ENCODE measurements around the gene LDLRAD2.

LDLRAD2 gene

GRCh38 chr1:21830792-21831453 lies 18.9 kb downstream of the LDLRAD2 start:
- Histone ChIP-seq H3K4me2 (no peak overlapping the region), H3K4me3 (no peak overlapping the region), H3K36me3 (peaks cover 93% of the 10 kb centered on the region), H3K9me3 (peaks cover 23% of the 10 kb centered on the region), H3K4me1 (no peaks in the 10 kb centered on the region), H3K9ac (no peak overlapping the region), H4K20me1 (no peaks in the 10 kb centered on the region), H3K27ac (no peak overlapping the region), H3K27me3 (no peaks in the 10 kb centered on the region)
- no peak for TF ChIP-seq Cebpa-rat (IDR thresholded peaks at IDR 0.05)

DNA sequence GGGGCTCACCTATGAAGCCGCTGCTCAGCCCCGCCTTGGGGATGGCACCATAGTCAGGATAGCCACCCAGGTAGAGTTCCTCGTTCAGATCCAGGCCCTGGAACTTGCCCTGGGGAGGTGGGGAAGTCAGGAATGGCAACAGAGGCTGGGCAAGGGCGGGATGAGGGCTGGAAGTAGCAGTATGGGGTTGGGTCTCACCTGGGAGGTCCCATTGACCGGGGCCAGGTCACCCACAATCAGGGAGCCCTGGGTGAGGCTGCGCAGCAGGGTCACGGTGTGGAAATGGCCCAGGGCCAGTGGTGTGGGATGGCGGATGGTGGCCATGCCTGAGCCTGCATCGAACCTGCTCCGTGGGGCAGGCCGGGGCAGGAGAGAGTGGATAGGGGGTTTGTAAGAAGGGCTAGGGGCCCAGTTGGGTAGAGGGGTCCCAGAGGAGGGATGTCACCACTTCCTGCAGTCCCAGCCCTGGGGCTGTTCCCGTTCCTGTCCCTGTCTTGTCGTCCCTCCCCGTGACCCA lies 19.4 kb downstream of the LDLRAD2 start:
- Histone ChIP-seq H3K9me3 (peaks cover 23% of the 10 kb centered on the region), H3K27ac (no peak overlapping the region), H3K27me3 (no peaks in the 10 kb centered on the region), H3K4me2 (no peak overlapping the region), H3K36me3 (peaks cover 96% of the 10 kb centered on the region), H3K4me3 (no peak overlapping the region), H3K4me1 (no peaks in the 10 kb centered on the region), H3K9ac (no peak overlapping the region), H4K20me1 (no peaks in the 10 kb centered on the region)
- no peak for TF ChIP-seq Cebpa-rat (IDR thresholded peaks at IDR 0.05)

- Histone ChIP-seq H3K9ac (no peak overlapping the region), H3K9me3 (peaks cover 23% of the 10 kb centered on the region), H3K27ac (no peak overlapping the region), H3K36me3 (peaks cover 94% of the 10 kb centered on the region), H4K20me1 (no peaks in the 10 kb centered on the region), H3K27me3 (no peaks in the 10 kb centered on the region), H3K4me2 (no peak overlapping the region), H3K4me3 (no peak overlapping the region), H3K4me1 (no peaks in the 10 kb centered on the region)
- TF ChIP-seq Cebpa-rat (IDR thresholded peaks at IDR 0.05) = no peak
Observed at GRCh38 chr1:21833392-21833976, 21.4 kb downstream of the LDLRAD2 start.

DNA sequence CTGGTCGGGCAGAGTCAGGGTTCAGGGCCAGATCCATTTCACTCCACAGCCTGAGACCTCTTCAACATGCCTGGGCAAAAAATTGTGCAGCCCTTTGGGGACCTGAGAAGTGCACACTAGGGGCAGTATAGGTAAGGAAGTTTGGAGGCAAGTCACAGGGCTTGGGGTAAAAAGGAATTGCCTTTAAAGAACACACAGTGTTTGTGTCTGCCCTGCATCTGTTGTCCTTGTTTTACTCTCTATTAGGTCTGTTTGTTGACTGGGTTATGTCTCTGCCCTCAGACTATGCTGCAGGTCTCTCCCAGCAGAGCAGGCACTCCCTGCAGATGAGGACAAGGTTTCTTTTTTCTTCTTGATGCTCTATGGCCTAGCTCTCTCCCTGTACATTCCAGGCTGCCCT lies 22.0 kb downstream of the LDLRAD2 start:
- Histone ChIP-seq H3K4me3 (no peak overlapping the region), H3K4me1 (no peaks in the 10 kb centered on the region), H3K27me3 (no peaks in the 10 kb centered on the region), H4K20me1 (no peaks in the 10 kb centered on the region), H3K9ac (no peak overlapping the region), H3K9me3 (peaks cover 23% of the 10 kb centered on the region), H3K36me3 (peaks cover 94% of the 10 kb centered on the region), H3K27ac (no peak overlapping the region), H3K4me2 (no peak overlapping the region)
- no peak for TF ChIP-seq Cebpa-rat (IDR thresholded peaks at IDR 0.05)

DNA sequence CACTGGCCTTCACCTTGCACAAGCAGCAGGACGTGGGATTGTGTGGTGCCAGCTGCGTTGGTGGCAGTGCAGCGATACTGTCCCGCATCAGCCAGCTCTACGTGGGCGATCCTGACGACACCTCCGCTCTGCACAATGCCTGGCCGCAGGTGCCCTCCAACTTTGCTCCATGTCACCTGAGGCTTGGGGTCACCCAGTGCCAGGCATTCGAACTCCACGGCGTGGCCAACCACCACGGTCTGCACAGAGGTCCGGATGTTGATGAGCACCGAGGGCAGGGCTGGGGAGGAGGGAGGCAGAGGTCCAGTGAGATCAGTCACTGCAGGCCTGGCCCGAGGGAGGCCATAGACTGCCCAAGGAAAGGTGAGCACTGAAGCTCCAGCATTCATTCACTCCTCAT lies 22.6 kb downstream of the LDLRAD2 start:
- H3K27ac ChIP-seq = no peak overlapping the region
- TF ChIP-seq Cebpa-rat (IDR thresholded peaks at IDR 0.05) = no peak
- no peaks in the 10 kb centered on the region for H4K20me1 ChIP-seq
- H3K4me2 ChIP-seq = no peak overlapping the region
- H3K4me1 ChIP-seq = no peaks in the 10 kb centered on the region
- H3K4me3 ChIP-seq = no peak overlapping the region
- no peak overlapping the region for H3K9ac ChIP-seq
- H3K36me3 ChIP-seq = peaks cover 94% of the 10 kb centered on the region
- peaks cover 23% of the 10 kb centered on the region for H3K9me3 ChIP-seq
- H3K27me3 ChIP-seq = no peaks in the 10 kb centered on the region

GRCh38 chr1:21836010-21836409 lies 23.9 kb downstream of the LDLRAD2 start:
- Histone ChIP-seq H3K27ac (no peak overlapping the region), H3K27me3 (no peaks in the 10 kb centered on the region), H3K36me3 (peaks cover 90% of the 10 kb centered on the region), H3K4me1 (no peaks in the 10 kb centered on the region), H3K4me2 (no peak overlapping the region), H3K9ac (no peak overlapping the region), H3K9me3 (peaks cover 23% of the 10 kb centered on the region), H4K20me1 (no peaks in the 10 kb centered on the region), H3K4me3 (no peak overlapping the region)
- TF ChIP-seq Cebpa-rat (IDR thresholded peaks at IDR 0.05) = no peak

GRCh38 chr1:21836729-21837128 lies 24.7 kb downstream of the LDLRAD2 start:
- Histone ChIP-seq H3K9me3 (peaks cover 23% of the 10 kb centered on the region), H3K4me2 (no peak overlapping the region), H3K4me1 (no peaks in the 10 kb centered on the region), H3K4me3 (no peak overlapping the region), H4K20me1 (no peaks in the 10 kb centered on the region), H3K27ac (no peak overlapping the region), H3K36me3 (peaks cover 90% of the 10 kb centered on the region), H3K9ac (no peak overlapping the region), H3K27me3 (no peaks in the 10 kb centered on the region)
- no peak for TF ChIP-seq Cebpa-rat (IDR thresholded peaks at IDR 0.05)

DNA sequence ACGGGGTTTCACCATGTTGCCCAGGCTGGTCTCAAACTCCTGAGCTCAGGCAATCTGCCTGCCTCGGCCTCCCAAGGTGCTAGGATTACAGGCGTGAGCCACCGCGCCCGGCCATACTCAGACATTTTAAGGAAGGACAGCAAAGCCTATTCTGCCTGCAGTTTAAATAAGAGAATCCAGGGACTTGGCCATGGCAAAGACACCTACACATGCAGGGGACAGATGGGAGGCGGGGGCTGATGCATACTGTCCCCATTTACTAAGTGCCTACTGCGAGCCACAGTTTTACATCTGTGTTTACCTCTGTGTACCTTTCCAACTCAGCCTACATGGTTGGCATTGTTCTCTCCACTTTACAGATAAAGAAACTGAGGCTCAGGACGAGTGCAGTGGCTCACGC lies 25.4 kb downstream of the LDLRAD2 start:
- no peak overlapping the region for H3K4me2 ChIP-seq
- peaks cover 90% of the 10 kb centered on the region for H3K36me3 ChIP-seq
- no peak overlapping the region for H3K9ac ChIP-seq
- no peaks in the 10 kb centered on the region for H3K27me3 ChIP-seq
- peaks cover 23% of the 10 kb centered on the region for H3K9me3 ChIP-seq
- no peak overlapping the region for H3K4me3 ChIP-seq
- no peaks in the 10 kb centered on the region for H4K20me1 ChIP-seq
- no peak for TF ChIP-seq Cebpa-rat (IDR thresholded peaks at IDR 0.05)
- no peak overlapping the region for H3K27ac ChIP-seq
- H3K4me1 ChIP-seq = no peaks in the 10 kb centered on the region

- H4K20me1 ChIP-seq = no peaks in the 10 kb centered on the region
- H3K27ac ChIP-seq = no peak overlapping the region
- H3K4me3 ChIP-seq = no peak overlapping the region
- H3K36me3 ChIP-seq = peaks cover 90% of the 10 kb centered on the region
- H3K9ac ChIP-seq = no peak overlapping the region
- H3K4me2 ChIP-seq = no peak overlapping the region
- TF ChIP-seq Cebpa-rat (IDR thresholded peaks at IDR 0.05) = no peak
- no peaks in the 10 kb centered on the region for H3K4me1 ChIP-seq
- H3K9me3 ChIP-seq = peaks cover 19% of the 10 kb centered on the region
- no peaks in the 10 kb centered on the region for H3K27me3 ChIP-seq
Observed at GRCh38 chr1:21838359-21839157, 26.5 kb downstream of the LDLRAD2 start.

All from BLaER1 (cell line).